ENCODE measurements around the gene PRSS50. TPM values are rescaled to one million over a fixed set of nuclear protein-coding genes. Genes with fewer than 3 reads are reported as not detected.
"Not testable (repeated sequence)": the region's sequence is repeated elsewhere in the genome, so short reads cannot be mapped to it uniquely, and the experiment has no call there.

The PRSS50 gene
- total RNA-seq, 3 donors from 2014 or later, result 0.16 TPM; not detected in 2

DNA sequence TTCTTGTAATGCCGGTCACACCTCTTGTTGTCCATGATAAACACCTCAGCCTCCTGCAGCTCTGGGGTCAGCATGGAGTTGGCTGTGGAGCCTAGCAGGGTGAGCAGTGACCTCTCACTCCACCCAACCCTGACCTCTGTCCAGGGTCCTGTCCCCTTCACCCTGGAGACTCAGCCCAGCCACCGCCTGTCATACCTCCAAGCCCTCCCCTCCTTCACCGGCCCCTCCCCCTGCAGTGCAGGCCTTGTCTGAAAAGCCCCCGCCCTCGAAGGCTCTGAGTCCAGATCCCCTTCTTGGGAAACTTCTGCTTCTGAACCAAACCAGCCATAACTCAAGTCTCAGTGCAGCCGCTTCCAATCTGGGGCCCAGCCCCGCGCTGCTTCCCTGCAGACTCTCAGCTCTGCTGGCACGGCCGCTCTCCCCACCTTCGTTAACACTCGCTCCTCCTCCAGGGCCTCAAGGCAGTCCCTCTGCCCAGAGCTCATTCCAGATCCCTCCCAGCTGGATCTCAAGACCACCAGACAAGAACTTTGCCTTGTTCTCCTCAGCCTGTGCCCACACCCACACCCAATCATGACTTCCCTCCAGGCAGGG lies 25.4 kb upstream of the PRSS50 start:
- no peak for ATAC-seq
- H3K36me3 ChIP-seq (ENCODE audit: low read depth), result no peaks in the 10 kb centered on the region
- H3K4me1 ChIP-seq (ENCODE audit: low read depth), result no peaks in the 10 kb centered on the region
- DNase-seq, result no peak
- no peak overlapping the region for H3K4me3 ChIP-seq
- no peaks in the 10 kb centered on the region for H3K9me3 ChIP-seq
- intact Hi-C loops (cut with DNase I, micrococcal nuclease), result no loop called here
- TF ChIP-seq, protein P1, sequence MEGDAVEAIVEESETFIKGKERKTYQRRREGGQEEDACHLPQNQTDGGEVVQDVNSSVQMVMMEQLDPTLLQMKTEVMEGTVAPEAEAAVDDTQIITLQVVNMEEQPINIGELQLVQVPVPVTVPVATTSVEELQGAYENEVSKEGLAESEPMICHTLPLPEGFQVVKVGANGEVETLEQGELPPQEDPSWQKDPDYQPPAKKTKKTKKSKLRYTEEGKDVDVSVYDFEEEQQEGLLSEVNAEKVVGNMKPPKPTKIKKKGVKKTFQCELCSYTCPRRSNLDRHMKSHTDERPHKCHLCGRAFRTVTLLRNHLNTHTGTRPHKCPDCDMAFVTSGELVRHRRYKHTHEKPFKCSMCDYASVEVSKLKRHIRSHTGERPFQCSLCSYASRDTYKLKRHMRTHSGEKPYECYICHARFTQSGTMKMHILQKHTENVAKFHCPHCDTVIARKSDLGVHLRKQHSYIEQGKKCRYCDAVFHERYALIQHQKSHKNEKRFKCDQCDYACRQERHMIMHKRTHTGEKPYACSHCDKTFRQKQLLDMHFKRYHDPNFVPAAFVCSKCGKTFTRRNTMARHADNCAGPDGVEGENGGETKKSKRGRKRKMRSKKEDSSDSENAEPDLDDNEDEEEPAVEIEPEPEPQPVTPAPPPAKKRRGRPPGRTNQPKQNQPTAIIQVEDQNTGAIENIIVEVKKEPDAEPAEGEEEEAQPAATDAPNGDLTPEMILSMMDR (IDR thresholded peaks at IDR 0.05), result no peak

GRCh38 chr3:46739565-46739964 lies 21.9 kb upstream of the PRSS50 start:
- H3K4me1 ChIP-seq (ENCODE audit: low read depth); DNase-seq; H3K4me3 ChIP-seq; ATAC-seq; H3K36me3 ChIP-seq (ENCODE audit: low read depth); H3K9me3 ChIP-seq; intact Hi-C loops (cut with DNase I, micrococcal nuclease): not testable (repeated sequence)

GRCh38 chr3:46737329-46737731 lies 19.7 kb upstream of the PRSS50 start:
- H3K4me1 ChIP-seq (ENCODE audit: low read depth), result no peaks in the 10 kb centered on the region
- no peak for ATAC-seq
- intact Hi-C loops (cut with DNase I, micrococcal nuclease), result no loop called here
- DNase-seq, result no peak
- TF ChIP-seq, protein P1 (IDR thresholded peaks at IDR 0.05), result no peak
- no peak overlapping the region for H3K4me3 ChIP-seq
- H3K36me3 ChIP-seq (ENCODE audit: low read depth), result no peaks in the 10 kb centered on the region
- no peaks in the 10 kb centered on the region for H3K9me3 ChIP-seq

DNA sequence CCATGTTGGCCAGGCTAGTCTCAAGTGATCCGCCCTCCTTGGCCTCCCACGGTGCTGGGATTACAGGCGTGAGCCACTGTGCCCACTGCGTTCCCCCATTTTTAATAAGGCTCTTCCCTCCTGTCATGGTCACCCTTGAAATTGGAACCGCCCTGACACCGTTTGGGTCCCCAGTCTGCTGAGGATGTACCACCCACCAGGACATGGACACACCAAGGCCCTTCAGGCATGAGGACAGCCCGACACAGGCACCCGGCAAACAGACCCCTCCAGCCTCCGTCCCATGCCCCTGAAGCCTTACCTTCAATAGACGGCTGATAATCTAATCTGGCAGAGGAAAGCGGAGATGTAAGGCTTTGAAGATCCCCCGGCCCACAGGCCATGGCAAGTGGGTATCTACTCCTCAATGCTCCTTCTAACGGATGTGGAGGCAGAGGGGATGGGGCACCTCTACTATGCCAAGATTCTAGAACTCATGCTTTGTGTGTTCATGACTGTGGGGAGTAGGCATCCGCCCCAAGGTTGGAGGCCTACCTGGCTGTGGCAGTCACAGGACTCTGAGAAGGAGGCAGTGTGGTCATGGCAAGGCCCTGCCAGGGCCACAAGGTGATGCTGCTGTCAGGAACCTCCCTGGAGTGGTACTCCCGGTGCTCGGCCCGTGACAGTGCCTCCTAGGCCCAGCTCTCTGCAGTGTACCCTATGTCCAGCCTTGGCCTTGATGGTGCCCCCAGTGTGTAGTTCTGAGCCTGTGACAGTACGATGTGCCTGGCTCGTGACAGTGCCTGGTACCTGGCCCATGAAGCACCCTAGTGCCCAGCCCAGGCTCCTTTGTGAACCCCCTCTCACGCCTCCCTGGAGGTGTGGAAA lies 18.6 kb upstream of the PRSS50 start:
- TF ChIP-seq, protein P1 (IDR thresholded peaks at IDR 0.05), result no peak
- Histone ChIP-seq H3K4me3 (no peak overlapping the region), H3K9me3 (no peaks in the 10 kb centered on the region), H3K4me1 (ENCODE audit: low read depth) (no peaks in the 10 kb centered on the region), H3K36me3 (ENCODE audit: low read depth) (no peaks in the 10 kb centered on the region)
- ATAC-seq (no peak), DNase-seq (no peak)
- intact Hi-C loops (cut with DNase I, micrococcal nuclease), result no loop called here

GRCh38 chr3:46734773-46735172 lies 17.1 kb upstream of the PRSS50 start:
- TF ChIP-seq, protein P1 (IDR thresholded peaks at IDR 0.05), result no peak
- intact Hi-C loops (cut with DNase I, micrococcal nuclease), result no loop called here
- Histone ChIP-seq H3K36me3 (ENCODE audit: low read depth) (no peaks in the 10 kb centered on the region), H3K4me1 (ENCODE audit: low read depth) (no peaks in the 10 kb centered on the region), H3K9me3 (no peaks in the 10 kb centered on the region), H3K4me3 (no peak overlapping the region)
- DNase-seq (no peak), ATAC-seq (no peak)

- DNase-seq, result no peak
These were observed 15.5 kb upstream of the PRSS50 start for GRCh38 chr3:46733026-46733800.

More at GRCh38 chr3:46733026-46733800, 15.5 kb upstream of the PRSS50 start:
- ATAC-seq, result no peak
- intact Hi-C loops (cut with DNase I, micrococcal nuclease), result no loop called here
- Histone ChIP-seq H3K36me3 (ENCODE audit: low read depth) (no peaks in the 10 kb centered on the region), H3K4me3 (no peak overlapping the region), H3K4me1 (ENCODE audit: low read depth) (no peaks in the 10 kb centered on the region), H3K9me3 (no peaks in the 10 kb centered on the region)
- TF ChIP-seq, protein P1 (IDR thresholded peaks at IDR 0.05), result no peak

Data from mucosa of descending colon (tissue), 3 donors.